Measurements from ENCODE around the gene ANKS1A. TPM values are rescaled to one million over a fixed set of nuclear protein-coding genes. Genes with fewer than 3 reads are reported as not detected.
"Not testable (repeated sequence)": the region's sequence is repeated elsewhere in the genome, so short reads cannot be mapped to it uniquely, and the experiment has no call there.

Gene ANKS1A, protein sequence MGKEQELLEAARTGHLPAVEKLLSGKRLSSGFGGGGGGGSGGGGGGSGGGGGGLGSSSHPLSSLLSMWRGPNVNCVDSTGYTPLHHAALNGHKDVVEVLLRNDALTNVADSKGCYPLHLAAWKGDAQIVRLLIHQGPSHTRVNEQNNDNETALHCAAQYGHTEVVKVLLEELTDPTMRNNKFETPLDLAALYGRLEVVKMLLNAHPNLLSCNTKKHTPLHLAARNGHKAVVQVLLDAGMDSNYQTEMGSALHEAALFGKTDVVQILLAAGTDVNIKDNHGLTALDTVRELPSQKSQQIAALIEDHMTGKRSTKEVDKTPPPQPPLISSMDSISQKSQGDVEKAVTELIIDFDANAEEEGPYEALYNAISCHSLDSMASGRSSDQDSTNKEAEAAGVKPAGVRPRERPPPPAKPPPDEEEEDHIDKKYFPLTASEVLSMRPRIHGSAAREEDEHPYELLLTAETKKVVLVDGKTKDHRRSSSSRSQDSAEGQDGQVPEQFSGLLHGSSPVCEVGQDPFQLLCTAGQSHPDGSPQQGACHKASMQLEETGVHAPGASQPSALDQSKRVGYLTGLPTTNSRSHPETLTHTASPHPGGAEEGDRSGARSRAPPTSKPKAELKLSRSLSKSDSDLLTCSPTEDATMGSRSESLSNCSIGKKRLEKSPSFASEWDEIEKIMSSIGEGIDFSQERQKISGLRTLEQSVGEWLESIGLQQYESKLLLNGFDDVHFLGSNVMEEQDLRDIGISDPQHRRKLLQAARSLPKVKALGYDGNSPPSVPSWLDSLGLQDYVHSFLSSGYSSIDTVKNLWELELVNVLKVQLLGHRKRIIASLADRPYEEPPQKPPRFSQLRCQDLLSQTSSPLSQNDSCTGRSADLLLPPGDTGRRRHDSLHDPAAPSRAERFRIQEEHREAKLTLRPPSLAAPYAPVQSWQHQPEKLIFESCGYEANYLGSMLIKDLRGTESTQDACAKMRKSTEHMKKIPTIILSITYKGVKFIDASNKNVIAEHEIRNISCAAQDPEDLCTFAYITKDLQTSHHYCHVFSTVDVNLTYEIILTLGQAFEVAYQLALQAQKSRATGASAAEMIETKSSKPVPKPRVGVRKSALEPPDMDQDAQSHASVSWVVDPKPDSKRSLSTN
- total RNA-seq (10 to 100 TPM; 23.8 to 49.5 (median 30.4) TPM), polyA plus RNA-seq (10 to 100 TPM; 11.0 to 17.7 TPM)
- long read RNA-seq, donor 1, full-length matches to known transcripts = 1 of 66 reads
- long read RNA-seq, donor 1, partial matches to known transcripts = 10 of 66 reads
- long read RNA-seq, donor 1, other reads (novel, unspliced or antisense) = 55 of 66 reads
- long read RNA-seq, donor 2, partial matches to known transcripts = 55 of 80 reads
- long read RNA-seq, donor 2, other reads (novel, unspliced or antisense) = 25 of 80 reads
- long read RNA-seq, donor 3, full-length matches to known transcripts = 1 of 38 reads
- long read RNA-seq, donor 3, partial matches to known transcripts = 31 of 38 reads
- long read RNA-seq, donor 3, other reads (novel, unspliced or antisense) = 6 of 38 reads

DNA sequence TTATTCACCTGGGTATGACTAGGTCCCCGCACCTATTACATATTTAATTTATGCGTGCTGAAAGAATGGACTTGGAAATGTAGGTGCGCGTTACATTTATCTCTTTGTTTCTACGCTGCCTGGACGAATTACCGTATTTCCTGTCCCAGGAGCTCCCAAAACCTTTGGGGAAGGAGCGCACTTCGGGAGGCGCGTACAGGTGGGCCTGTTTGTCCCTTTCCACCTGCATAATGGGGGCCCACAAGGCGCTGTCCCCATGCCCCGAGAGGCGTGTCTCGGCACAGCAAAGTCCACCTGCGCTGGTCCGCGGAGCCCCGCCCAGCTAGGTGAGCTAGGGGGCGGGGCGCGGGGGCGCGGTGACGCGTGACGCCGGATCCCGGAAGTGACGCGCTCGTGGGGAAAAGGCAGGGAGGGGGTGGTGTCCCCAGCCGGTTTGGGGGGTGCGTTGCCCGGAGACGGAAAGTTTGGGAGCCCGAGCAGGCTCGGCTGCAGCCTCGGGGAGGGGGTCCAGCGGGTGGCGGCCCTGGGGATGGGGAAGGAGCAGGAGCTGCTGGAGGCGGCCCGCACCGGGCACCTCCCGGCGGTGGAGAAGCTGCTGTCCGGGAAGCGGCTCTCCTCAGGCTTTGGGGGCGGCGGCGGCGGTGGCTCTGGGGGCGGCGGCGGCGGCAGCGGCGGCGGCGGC lies at the start of gene ANKS1A:
Gene ANKS1A, plus strand, starts transcription at position 382 of the 682 bp plus-strand sequence. Its CDS starts 148 bp downstream, at position 530.
- intact Hi-C loops (cut with DNase I) = loop anchor here in 8 of 10 donors (2.0 to 10.0 kb wide), 8 partner anchors 68 to 256 kb away; partner anchors contain the start of genes SNRPC (in 2 of the 8) and TCP11 (in 1 of the 8)
- no peaks in the 10 kb centered on the region for H3K9me3 ChIP-seq
- no peaks in the 10 kb centered on the region for H3K27me3 ChIP-seq
- peak within 1 kb of the TSS; percentile 65 to 95 (median 83) for H3K4me3 ChIP-seq
- TF ChIP-seq, protein P1, sequence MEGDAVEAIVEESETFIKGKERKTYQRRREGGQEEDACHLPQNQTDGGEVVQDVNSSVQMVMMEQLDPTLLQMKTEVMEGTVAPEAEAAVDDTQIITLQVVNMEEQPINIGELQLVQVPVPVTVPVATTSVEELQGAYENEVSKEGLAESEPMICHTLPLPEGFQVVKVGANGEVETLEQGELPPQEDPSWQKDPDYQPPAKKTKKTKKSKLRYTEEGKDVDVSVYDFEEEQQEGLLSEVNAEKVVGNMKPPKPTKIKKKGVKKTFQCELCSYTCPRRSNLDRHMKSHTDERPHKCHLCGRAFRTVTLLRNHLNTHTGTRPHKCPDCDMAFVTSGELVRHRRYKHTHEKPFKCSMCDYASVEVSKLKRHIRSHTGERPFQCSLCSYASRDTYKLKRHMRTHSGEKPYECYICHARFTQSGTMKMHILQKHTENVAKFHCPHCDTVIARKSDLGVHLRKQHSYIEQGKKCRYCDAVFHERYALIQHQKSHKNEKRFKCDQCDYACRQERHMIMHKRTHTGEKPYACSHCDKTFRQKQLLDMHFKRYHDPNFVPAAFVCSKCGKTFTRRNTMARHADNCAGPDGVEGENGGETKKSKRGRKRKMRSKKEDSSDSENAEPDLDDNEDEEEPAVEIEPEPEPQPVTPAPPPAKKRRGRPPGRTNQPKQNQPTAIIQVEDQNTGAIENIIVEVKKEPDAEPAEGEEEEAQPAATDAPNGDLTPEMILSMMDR (IDR thresholded peaks at IDR 0.05) = no peak
- TF ChIP-seq POLR2A (IDR thresholded peaks at IDR 0.05) = peak in 1 of 2 donors; percentile 59
- DNase-seq = peak; percentile 84 to 91 (median 87)
- peak; percentile 52 to 87 (median 85) for ATAC-seq
- H3K27ac ChIP-seq = peak within 1 kb of the TSS; percentile 11 to 93 (median 80)
- 0 to 1% (median 1%) methylated on average over 41 to 60 of the region's 60 CpGs for WGBS, 4 donors
- H3K36me3 ChIP-seq = peaks cover 0 to 17% (median 4%) of the 10 kb centered on the region in 9 donors
- H3K4me1 ChIP-seq = peaks cover 0 to 55% (median 27%) of the 10 kb centered on the region in 12 donors

DNA sequence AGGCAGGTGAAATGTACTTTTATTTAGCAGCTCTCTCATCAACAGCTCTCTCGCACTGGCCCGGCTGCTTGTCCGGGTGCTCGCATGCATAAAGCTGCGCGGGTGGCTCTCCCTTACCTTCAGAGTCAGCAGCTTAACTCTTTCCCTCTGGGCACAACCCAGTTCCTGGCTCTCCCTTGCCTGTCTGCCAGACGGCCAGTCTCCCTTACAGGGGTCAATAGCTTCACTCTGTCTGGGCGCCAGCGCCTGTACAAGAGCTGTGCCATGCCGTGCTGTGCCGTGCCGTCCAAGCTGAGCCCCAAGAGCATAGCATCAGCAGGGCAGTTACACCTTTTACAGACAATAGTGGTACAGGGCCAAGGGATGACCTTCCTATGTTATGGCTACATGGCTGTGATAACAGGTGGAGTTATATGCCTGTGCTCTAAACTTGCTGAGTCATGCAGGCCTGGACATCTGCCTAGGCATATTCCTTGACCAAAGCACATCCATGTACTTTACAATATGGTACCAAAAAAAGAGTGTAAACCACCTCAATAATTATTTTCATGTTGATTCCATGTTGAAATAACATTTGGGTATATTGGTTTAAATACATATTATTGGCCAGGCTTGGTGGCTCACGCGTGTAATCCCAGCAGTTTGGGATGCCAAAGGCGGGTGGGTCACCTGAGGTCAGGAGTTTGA lies 49.2 kb upstream of the ANKS1A start:
- H3K27me3 ChIP-seq = no peaks in the 10 kb centered on the region
- WGBS, 4 donors = 91 to 98% (median 96%) methylated on average over 15 of the region's 15 CpGs
- peak in 3 of 4 donors; percentile 20 to 51 (median 24) for ATAC-seq

DNA sequence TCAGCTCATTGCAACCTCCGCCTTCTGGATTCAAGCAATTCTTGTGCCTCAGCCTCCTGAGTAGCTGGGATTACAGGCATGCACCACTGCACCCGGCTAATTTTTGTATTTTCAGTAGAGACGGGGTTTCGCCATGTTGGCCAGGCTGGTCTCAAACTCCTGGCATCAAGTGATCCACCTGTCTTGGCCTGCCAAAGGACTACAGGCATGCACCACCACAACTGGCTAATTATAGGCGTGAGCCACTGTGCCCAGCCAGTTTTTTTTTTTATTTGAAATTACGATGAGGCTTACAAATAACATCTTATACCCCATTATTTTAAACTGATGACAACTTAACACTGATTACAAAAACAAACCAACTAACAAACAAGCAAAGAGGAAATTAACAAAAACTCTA lies 40.0 kb upstream of the ANKS1A start:
- DNase-seq; H3K4me3 ChIP-seq; H3K27me3 ChIP-seq; H3K27ac ChIP-seq; H3K4me1 ChIP-seq; H3K9me3 ChIP-seq; intact Hi-C loops (cut with DNase I): not testable (repeated sequence)
- peaks cover 0 to 36% (median 11%) of the 10 kb centered on the region in 9 donors for H3K36me3 ChIP-seq
- 70 to 80% (median 76%) methylated on average over 6 of the region's 6 CpGs for WGBS, 4 donors
- ATAC-seq = peak in 3 of 4 donors; percentile 42 to 62 (median 42)

More for the DNA sequence above, 49.2 kb upstream of the ANKS1A start:
- Histone ChIP-seq H3K4me3 (no peak overlapping the region), H3K9me3 (no peaks in the 10 kb centered on the region), H3K4me1 (peaks cover 0 to 16% (median 0%) of the 10 kb centered on the region in 12 donors), H3K27ac (no peak overlapping the region), H3K36me3 (peaks cover 0 to 74% (median 56%) of the 10 kb centered on the region in 9 donors)
- no peak for DNase-seq
- intact Hi-C loops (cut with DNase I) = no loop called here
- TF ChIP-seq POLR2A (IDR thresholded peaks at IDR 0.05) = no peak
- TF ChIP-seq, protein P1 (IDR thresholded peaks at IDR 0.05) = no peak
